ENCODE measurements around the gene CDK17.
A peak's percentile ranks its signal among the peaks of the same experiment; 100 is the strongest.
"Not testable (repeated sequence)": the region's sequence is repeated elsewhere in the genome, so short reads cannot be mapped to it uniquely, and the experiment has no call there.

The CDK17 gene

GRCh38 chr12:96396914-96397313 is 3.3 kb downstream of the CDK17 start:
- WGBS (ENCODE audit: extremely low coverage, insufficient coverage, insufficient read length) = no CpG with 5 or more reads among the region's 5 CpGs
- H3K36me3 ChIP-seq (ENCODE audit: control insufficient read depth in 1 of 2, insufficient read depth in 2 of 2, low read length in 2 of 2) = no peaks in the 10 kb centered on the region
- DNase-seq = no peak

GRCh38 chr12:96396209-96396608 is 4.0 kb downstream of the CDK17 start:
- Histone ChIP-seq H3K4me2 (ENCODE audit: low read length) (no peak overlapping the region), H3K79me1 (ENCODE audit: low read length) (peaks cover 13% of the 10 kb centered on the region), H2BK5ac (ENCODE audit: low read depth, low read length, poor library complexity) (no peak overlapping the region), H3K14ac (ENCODE audit: low read length) (no peak overlapping the region), H3K18ac (ENCODE audit: low read length) (no peak overlapping the region), H2BK12ac (ENCODE audit: low read length) (no peak overlapping the region), H3K36me3 (ENCODE audit: control insufficient read depth in 1 of 2, insufficient read depth in 2 of 2, low read length in 2 of 2) (no peaks in the 10 kb centered on the region), H4K91ac (ENCODE audit: low read depth, low read length) (no peak overlapping the region), H2BK120ac (ENCODE audit: insufficient read depth, low read length, poor library complexity) (no peak overlapping the region), H4K8ac (ENCODE audit: low read depth, low read length) (no peak overlapping the region), H3K9ac (ENCODE audit: low read length) (no peak overlapping the region), H3K79me2 (ENCODE audit: control insufficient read depth, insufficient read depth, low read length, poor library complexity) (peaks cover 13% of the 10 kb centered on the region), H2AFZ (ENCODE audit: insufficient read depth, low read length, poor library complexity) (no peak overlapping the region), H3K4ac (ENCODE audit: low read depth, low read length) (no peak overlapping the region), H3K9me3 (ENCODE audit: insufficient read depth, low read depth, low read length) (peaks cover 1% of the 10 kb centered on the region), H3K27me3 (ENCODE audit: insufficient read depth, low read length) (no peaks in the 10 kb centered on the region), H4K12ac (ENCODE audit: low read depth, low read length) (no peak overlapping the region), H3K4me3 (ENCODE audit: low read depth, low read length) (no peak overlapping the region), H3K4me1 (ENCODE audit: control insufficient read depth in 1 of 2, insufficient read depth in 2 of 2, low read length in 2 of 2) (no peaks in the 10 kb centered on the region), H3K27ac (ENCODE audit: low read depth, low read length) (no peak overlapping the region), H2AK5ac (ENCODE audit: low read length) (no peak overlapping the region), H3K23ac (ENCODE audit: low read length) (no peak overlapping the region)
- no CpG with 5 or more reads among the region's 2 CpGs for WGBS (ENCODE audit: extremely low coverage, insufficient coverage, insufficient read length)
- peak in 1 of 2 donors; percentile 52 for DNase-seq

More at GRCh38 chr12:96396914-96397313, 3.3 kb downstream of the CDK17 start:
- Histone ChIP-seq H3K14ac (ENCODE audit: low read length) (no peak overlapping the region), H3K4ac (ENCODE audit: low read depth, low read length) (no peak overlapping the region), H2BK120ac (ENCODE audit: insufficient read depth, low read length, poor library complexity) (no peak overlapping the region), H3K4me1 (ENCODE audit: control insufficient read depth in 1 of 2, insufficient read depth in 2 of 2, low read length in 2 of 2) (no peaks in the 10 kb centered on the region), H4K12ac (ENCODE audit: low read depth, low read length) (no peak overlapping the region), H3K79me1 (ENCODE audit: low read length) (peaks cover 13% of the 10 kb centered on the region), H2AFZ (ENCODE audit: insufficient read depth, low read length, poor library complexity) (no peak overlapping the region), H4K8ac (ENCODE audit: low read depth, low read length) (no peak overlapping the region), H2BK12ac (ENCODE audit: low read length) (no peak overlapping the region), H3K4me3 (ENCODE audit: low read depth, low read length) (no peak overlapping the region), H3K79me2 (ENCODE audit: control insufficient read depth, insufficient read depth, low read length, poor library complexity) (peaks cover 13% of the 10 kb centered on the region), H3K27ac (ENCODE audit: low read depth, low read length) (no peak overlapping the region), H3K27me3 (ENCODE audit: insufficient read depth, low read length) (no peaks in the 10 kb centered on the region), H2BK5ac (ENCODE audit: low read depth, low read length, poor library complexity) (no peak overlapping the region), H3K18ac (ENCODE audit: low read length) (no peak overlapping the region), H3K9me3 (ENCODE audit: insufficient read depth, low read depth, low read length) (peaks cover 1% of the 10 kb centered on the region), H3K23ac (ENCODE audit: low read length) (no peak overlapping the region), H3K4me2 (ENCODE audit: low read length) (no peak overlapping the region), H4K91ac (ENCODE audit: low read depth, low read length) (no peak overlapping the region), H2AK5ac (ENCODE audit: low read length) (no peak overlapping the region), H3K9ac (ENCODE audit: low read length) (no peak overlapping the region)

GRCh38 chr12:96395236-96395635 is 5.0 kb downstream of the CDK17 start:
- H3K9me3 ChIP-seq (ENCODE audit: insufficient read depth, low read depth, low read length) = peaks cover 1% of the 10 kb centered on the region
- H3K4ac ChIP-seq (ENCODE audit: low read depth, low read length) = no peak overlapping the region
- H3K79me1 ChIP-seq (ENCODE audit: low read length) = peaks cover 13% of the 10 kb centered on the region
- DNase-seq = peak in 1 of 2 donors; percentile 63
- no peak overlapping the region for H4K12ac ChIP-seq (ENCODE audit: low read depth, low read length)
- no peak overlapping the region for H2BK5ac ChIP-seq (ENCODE audit: low read depth, low read length, poor library complexity)
- H3K27ac ChIP-seq (ENCODE audit: low read depth, low read length) = no peak overlapping the region
- peaks cover 13% of the 10 kb centered on the region for H3K79me2 ChIP-seq (ENCODE audit: control insufficient read depth, insufficient read depth, low read length, poor library complexity)
- no peak overlapping the region for H3K4me2 ChIP-seq (ENCODE audit: low read length)
- no peak overlapping the region for H3K14ac ChIP-seq (ENCODE audit: low read length)
- H3K23ac ChIP-seq (ENCODE audit: low read length) = no peak overlapping the region
- H2BK120ac ChIP-seq (ENCODE audit: insufficient read depth, low read length, poor library complexity) = no peak overlapping the region
- H3K9ac ChIP-seq (ENCODE audit: low read length) = no peak overlapping the region
- no peak overlapping the region for H4K8ac ChIP-seq (ENCODE audit: low read depth, low read length)
- H3K4me1 ChIP-seq (ENCODE audit: control insufficient read depth in 1 of 2, insufficient read depth in 2 of 2, low read length in 2 of 2) = no peaks in the 10 kb centered on the region
- no peak overlapping the region for H4K91ac ChIP-seq (ENCODE audit: low read depth, low read length)
- no peak overlapping the region for H3K4me3 ChIP-seq (ENCODE audit: low read depth, low read length)
- H3K27me3 ChIP-seq (ENCODE audit: insufficient read depth, low read length) = no peaks in the 10 kb centered on the region
- no CpG with 5 or more reads among the region's 4 CpGs for WGBS (ENCODE audit: extremely low coverage, insufficient coverage, insufficient read length)
- no peak overlapping the region for H2BK12ac ChIP-seq (ENCODE audit: low read length)
- no peak overlapping the region for H2AFZ ChIP-seq (ENCODE audit: insufficient read depth, low read length, poor library complexity)
- no peaks in the 10 kb centered on the region for H3K36me3 ChIP-seq (ENCODE audit: control insufficient read depth in 1 of 2, insufficient read depth in 2 of 2, low read length in 2 of 2)
- H3K18ac ChIP-seq (ENCODE audit: low read length) = no peak overlapping the region
- H2AK5ac ChIP-seq (ENCODE audit: low read length) = no peak overlapping the region

GRCh38 chr12:96393229-96393628 is 7.0 kb downstream of the CDK17 start:
- not testable (repeated sequence) for H3K18ac ChIP-seq (ENCODE audit: low read length); H3K9ac ChIP-seq (ENCODE audit: low read length); H3K79me1 ChIP-seq (ENCODE audit: low read length); H3K36me3 ChIP-seq (ENCODE audit: control insufficient read depth in 1 of 2, insufficient read depth in 2 of 2, low read length in 2 of 2); H3K79me2 ChIP-seq (ENCODE audit: control insufficient read depth, insufficient read depth, low read length, poor library complexity); H2AK5ac ChIP-seq (ENCODE audit: low read length); DNase-seq; H4K12ac ChIP-seq (ENCODE audit: low read depth, low read length); H2BK120ac ChIP-seq (ENCODE audit: insufficient read depth, low read length, poor library complexity); H3K4me1 ChIP-seq (ENCODE audit: control insufficient read depth in 1 of 2, insufficient read depth in 2 of 2, low read length in 2 of 2); H3K23ac ChIP-seq (ENCODE audit: low read length); H3K9me3 ChIP-seq (ENCODE audit: insufficient read depth, low read depth, low read length); H2AFZ ChIP-seq (ENCODE audit: insufficient read depth, low read length, poor library complexity); H3K14ac ChIP-seq (ENCODE audit: low read length); H2BK5ac ChIP-seq (ENCODE audit: low read depth, low read length, poor library complexity); H4K91ac ChIP-seq (ENCODE audit: low read depth, low read length); H2BK12ac ChIP-seq (ENCODE audit: low read length); H3K4me3 ChIP-seq (ENCODE audit: low read depth, low read length); H3K27ac ChIP-seq (ENCODE audit: low read depth, low read length); H4K8ac ChIP-seq (ENCODE audit: low read depth, low read length); H3K27me3 ChIP-seq (ENCODE audit: insufficient read depth, low read length); H3K4me2 ChIP-seq (ENCODE audit: low read length)
- H3K4ac ChIP-seq (ENCODE audit: low read depth, low read length) = peak overlapping the region; percentile 75
- WGBS (ENCODE audit: extremely low coverage, insufficient coverage, insufficient read length) = no CpG with 5 or more reads among the region's 5 CpGs

Data from trophoblast cell (in vitro differentiated cells and primary cell).